ENCODE results near the gene ZNF217. TPM values are rescaled to one million over a fixed set of nuclear protein-coding genes. Genes with fewer than 3 reads are reported as not detected.
"Not testable (repeated sequence)": the region's sequence is repeated elsewhere in the genome, so short reads cannot be mapped to it uniquely, and the experiment has no call there.

Gene ZNF217
- total RNA-seq, 1 donor from 2014 or later = 8.9 TPM

GRCh38 chr20:53611449-53611894 is 17.8 kb upstream of the ZNF217 start:
- no peak for TF ChIP-seq CTCF (IDR thresholded peaks at IDR 0.05)
- H3K9me3 ChIP-seq = no peaks in the 10 kb centered on the region
- peaks cover 0 to 13% of the 10 kb centered on the region in 2 donors for H3K4me1 ChIP-seq
- H3K27me3 ChIP-seq = no peaks in the 10 kb centered on the region
- DNase-seq (ENCODE audit: low spot score in 2 of 2) = peak in 1 of 2 donors; percentile 75
- H3K4me3 ChIP-seq = no peak overlapping the region
- intact Hi-C loops (cut with DNase I) = no loop called here
- no peaks in the 10 kb centered on the region for H3K36me3 ChIP-seq
- peak overlapping the region; percentile 22 to 76 for H3K27ac ChIP-seq

- intact Hi-C loops (cut with DNase I) = no loop called here
- TF ChIP-seq CTCF (IDR thresholded peaks at IDR 0.05) = no peak
- no peak for DNase-seq (ENCODE audit: low spot score in 2 of 2)
- Histone ChIP-seq H3K4me1 (peaks cover 0 to 17% of the 10 kb centered on the region in 2 donors), H3K36me3 (no peaks in the 10 kb centered on the region), H3K27me3 (no peaks in the 10 kb centered on the region), H3K9me3 (no peaks in the 10 kb centered on the region), H3K4me3 (no peak overlapping the region), H3K27ac (peak overlapping the region; percentile 1 to 45)
Observed at GRCh38 chr20:53609491-53610445, 16.1 kb upstream of the ZNF217 start.

- no peak for TF ChIP-seq CTCF (IDR thresholded peaks at IDR 0.05)
- H3K27ac ChIP-seq = peak overlapping the region; percentile 24 to 45
- intact Hi-C loops (cut with DNase I) = no loop called here
- no peak overlapping the region for H3K4me3 ChIP-seq
- H3K27me3 ChIP-seq = no peaks in the 10 kb centered on the region
- H3K36me3 ChIP-seq = no peaks in the 10 kb centered on the region
- no peaks in the 10 kb centered on the region for H3K9me3 ChIP-seq
- peaks cover 0 to 17% of the 10 kb centered on the region in 2 donors for H3K4me1 ChIP-seq
- DNase-seq (ENCODE audit: low spot score in 2 of 2) = no peak
Observed at GRCh38 chr20:53608456-53609452, 15.1 kb upstream of the ZNF217 start.

GRCh38 chr20:53608071-53608455 is 14.4 kb upstream of the ZNF217 start:
- no peaks in the 10 kb centered on the region for H3K27me3 ChIP-seq
- no peak overlapping the region for H3K27ac ChIP-seq
- no peak overlapping the region for H3K4me3 ChIP-seq
- no peaks in the 10 kb centered on the region for H3K9me3 ChIP-seq
- DNase-seq (ENCODE audit: low spot score in 2 of 2) = no peak
- no peaks in the 10 kb centered on the region for H3K36me3 ChIP-seq
- H3K4me1 ChIP-seq = peaks cover 0 to 17% of the 10 kb centered on the region in 2 donors
- TF ChIP-seq CTCF (IDR thresholded peaks at IDR 0.05) = no peak
- intact Hi-C loops (cut with DNase I) = no loop called here

- Histone ChIP-seq H3K27ac (peak overlapping the region; percentile 47 to 72), H3K4me3 (no peak overlapping the region), H3K9me3 (no peaks in the 10 kb centered on the region), H3K4me1 (peaks cover 0 to 9% of the 10 kb centered on the region in 2 donors), H3K36me3 (no peaks in the 10 kb centered on the region), H3K27me3 (no peaks in the 10 kb centered on the region)
- intact Hi-C loops (cut with DNase I) = no loop called here
- no peak for DNase-seq (ENCODE audit: low spot score in 2 of 2)
- TF ChIP-seq CTCF (IDR thresholded peaks at IDR 0.05) = no peak
Observed at GRCh38 chr20:53606364-53606985, 12.8 kb upstream of the ZNF217 start.

GRCh38 chr20:53605401-53605800 is 11.8 kb upstream of the ZNF217 start:
- H3K9me3 ChIP-seq; H3K36me3 ChIP-seq; intact Hi-C loops (cut with DNase I); H3K27me3 ChIP-seq; DNase-seq (ENCODE audit: low spot score in 2 of 2); H3K4me1 ChIP-seq; H3K4me3 ChIP-seq; H3K27ac ChIP-seq: not testable (repeated sequence)

GRCh38 chr20:53604846-53605245 is 11.2 kb upstream of the ZNF217 start:
- H3K27ac ChIP-seq; H3K9me3 ChIP-seq; H3K27me3 ChIP-seq; H3K4me3 ChIP-seq; H3K36me3 ChIP-seq; H3K4me1 ChIP-seq; DNase-seq (ENCODE audit: low spot score in 2 of 2); intact Hi-C loops (cut with DNase I): not testable (repeated sequence)
